IMR-90 (cell line): ENCODE measurements around the gene ARL6IP5. TPM values are rescaled to one million over a fixed set of nuclear protein-coding genes. Genes with fewer than 3 reads are reported as not detected.

Experiments used
- ATAC-seq: fragments of 200-7000 bp; cut with Tn5 transposase; 2 replicates; pipeline ENCODE4 v1.9.1; 2020; ENCODE audit warnings: low read depth, mild to moderate bottlenecking, moderate library complexity
- BruUV-seq: library from RNA; stranded (reverse); fragments of 400-500 nt; replicated peaks from 2 replicates; lab custom pipeline; 2021; lab: Mats Ljungman, UMichigan
- CTCF ChIA-PET: fragments of 300-600 bp; formaldehyde crosslinking; extraction: SDS; loops from one replicate; lab custom pipeline; 2021; ENCODE audit warnings: antibody characterized with exemption; lab: Yijun Ruan, JAX
- POLR2A ChIA-PET: fragments of 300-600 bp; sonication (Branson Sonifier 250); formaldehyde crosslinking; loops from one replicate; lab custom pipeline; 2022; ENCODE audit warnings: antibody characterized with exemption; ENCODE audit not compliant: unreplicated experiment; lab: Charles Lee
- DNase-seq: peaks from one replicate; pipeline ENCODE4 v3.0.0; 2013
- H2AFZ ChIP-seq: replicated peaks from 2 replicates; pipeline ENCODE3; 2013; ENCODE audit warnings: low read length, mild to moderate bottlenecking; ENCODE audit not compliant: poor library complexity
- H2AK5ac ChIP-seq: 2 replicates; pipeline ENCODE4 v1.6.1; 2013; ENCODE audit warnings: low read depth, low read length, inconsistent platforms
- H2AK9ac ChIP-seq: replicated peaks from 2 replicates; pipeline ENCODE3; 2013; ENCODE audit warnings: mild to moderate bottlenecking, low read depth, low read length, moderate library complexity; ENCODE audit not compliant: poor library complexity
- H2BK120ac ChIP-seq: 2 replicates; pipeline ENCODE4 v1.6.1; 2013; ENCODE audit warnings: low read depth, low read length, inconsistent platforms
- H2BK15ac ChIP-seq: 3 replicates; pipeline ENCODE4 v1.6.1; 2013; ENCODE audit warnings: low read depth, low read length, inconsistent platforms
- H2BK20ac ChIP-seq: 2 replicates; pipeline ENCODE4 v1.6.1; 2013; ENCODE audit warnings: low read depth, mild to moderate bottlenecking, inconsistent platforms, low read length, moderate library complexity
- H2BK5ac ChIP-seq: 2 replicates; pipeline ENCODE4 v1.6.1; 2013; ENCODE audit warnings: mild to moderate bottlenecking, low read depth, low read length, inconsistent platforms; ENCODE audit not compliant: poor library complexity, severe bottlenecking
- H3K14ac ChIP-seq: replicated peaks from 2 replicates; pipeline ENCODE4 v1.6.1; 2013; ENCODE audit warnings: low read depth, low read length, inconsistent platforms
- H3K18ac ChIP-seq: 2 replicates; pipeline ENCODE4 v1.6.1; 2013; ENCODE audit warnings: low read depth, low read length, control low read depth
- H3K23ac ChIP-seq: 2 replicates; pipeline ENCODE4 v1.6.1; 2013; ENCODE audit warnings: low read depth, low read length, inconsistent platforms
- H3K27ac ChIP-seq: 2 replicates; pipeline ENCODE4 v1.5.1; 2013; ENCODE audit warnings: mild to moderate bottlenecking, control low read depth, low read length; ENCODE audit not compliant: insufficient read depth
- H3K27me3 ChIP-seq: 2 replicates; pipeline ENCODE4 v1.6.1; 2013; ENCODE audit warnings: low read length; ENCODE audit not compliant: control insufficient read depth, insufficient read depth
- H3K36me3 ChIP-seq: 2 replicates; pipeline ENCODE4 v1.6.1; 2013; ENCODE audit warnings: low read length, mixed read lengths; ENCODE audit not compliant: control insufficient read depth, insufficient read depth
- H3K4ac ChIP-seq: 2 replicates; pipeline ENCODE4 v1.6.1; 2013; ENCODE audit warnings: low read depth, low read length, inconsistent platforms
- H3K4me1 ChIP-seq: 2 replicates; pipeline ENCODE4 v1.6.1; 2013; ENCODE audit warnings: low read length, mixed read lengths; ENCODE audit not compliant: control insufficient read depth, insufficient read depth
- H3K4me2 ChIP-seq: 2 replicates; pipeline ENCODE4 v1.6.1; 2013; ENCODE audit warnings: low read depth, mild to moderate bottlenecking, control low read depth, low read length, moderate library complexity
- H3K4me3 ChIP-seq: 2 replicates; pipeline ENCODE4 v1.5.1; 2013; ENCODE audit warnings: low read depth, mild to moderate bottlenecking, control low read depth, low read length, moderate library complexity; ENCODE audit not compliant: insufficient read depth
- H3K56ac ChIP-seq: 2 replicates; pipeline ENCODE4 v1.6.1; 2013; ENCODE audit warnings: low read length, inconsistent platforms; ENCODE audit not compliant: insufficient read depth; ENCODE audit errors: extremely low read depth
- H3K79me1 ChIP-seq, 2 experiments: 2 replicates each; pipeline ENCODE4 v1.6.1; 2013; ENCODE audit warnings: low read length in 2 of 2, inconsistent platforms in 1 of 2, low read depth in 1 of 2
- H3K9ac ChIP-seq: 2 replicates; pipeline ENCODE4 v1.6.1; 2013; ENCODE audit warnings: low read depth, low read length, control low read depth
- H3K9me1 ChIP-seq: 2 replicates; pipeline ENCODE4 v1.6.1; 2013; ENCODE audit warnings: low read length, inconsistent platforms; ENCODE audit not compliant: insufficient read depth
- H3K9me3 ChIP-seq: 2 replicates; pipeline ENCODE4 v1.6.1; 2013; ENCODE audit warnings: low read length; ENCODE audit not compliant: control insufficient read depth, insufficient read depth
- H4K20me1 ChIP-seq: 2 replicates; pipeline ENCODE4 v1.6.1; 2013; ENCODE audit warnings: low read length, inconsistent platforms; ENCODE audit not compliant: insufficient read depth
- H4K5ac ChIP-seq: 2 replicates; pipeline ENCODE4 v1.6.1; 2013; ENCODE audit warnings: mild to moderate bottlenecking, low read depth, low read length, control low read depth
- H4K8ac ChIP-seq, 2 experiments: 2 replicates each; pipeline ENCODE4 v1.6.1; 2013; ENCODE audit warnings: low read depth in 2 of 2, low read length in 2 of 2, control low read depth in 1 of 2, inconsistent platforms in 1 of 2
- H4K91ac ChIP-seq: 2 replicates; pipeline ENCODE4 v1.6.1; 2013; ENCODE audit warnings: low read depth, low read length, inconsistent platforms; ENCODE audit not compliant: insufficient read depth
- BHLHE40 ChIP-seq: fragments of 150-350 bp; IDR thresholded peaks from 2 replicates; pipeline ENCODE4 v1.6.1; 2016; ENCODE audit warnings: mild to moderate bottlenecking, low read depth, low read length
- CEBPB ChIP-seq: IDR thresholded peaks from 2 replicates; pipeline ENCODE4 v1.6.1; 2012; ENCODE audit warnings: low read depth, low read length, improper control_type of control experiment
- CHD1 ChIP-seq: IDR thresholded peaks from 2 replicates; pipeline ENCODE4 v1.6.1; 2012; ENCODE audit warnings: low read depth, low read length, improper control_type of control experiment
- FOS ChIP-seq: fragments of 150-350 bp; IDR thresholded peaks from 2 replicates; pipeline ENCODE4 v1.6.1; 2016; ENCODE audit warnings: low read depth, low read length
- MAFK ChIP-seq: IDR thresholded peaks from 2 replicates; pipeline ENCODE4 v1.6.1; 2012; ENCODE audit warnings: low read depth, low read length, improper control_type of control experiment
- MAZ ChIP-seq: IDR thresholded peaks from 2 replicates; pipeline ENCODE4 v1.6.1; 2012; ENCODE audit warnings: low read depth, mild to moderate bottlenecking, low read length, improper control_type of control experiment, moderate library complexity, borderline replicate concordance
- MXI1 ChIP-seq: IDR thresholded peaks from 2 replicates; pipeline ENCODE4 v1.6.1; 2012; ENCODE audit warnings: low read depth, mild to moderate bottlenecking, low read length, moderate library complexity, borderline replicate concordance
- NFE2L2 ChIP-seq: fragments of 150-350 bp; IDR thresholded peaks from 2 replicates; pipeline ENCODE4 v1.6.1; 2016; ENCODE audit warnings: low read depth, mild to moderate bottlenecking, low read length
- POLR2A ChIP-seq: IDR thresholded peaks from 2 replicates; pipeline ENCODE4 v1.6.1; 2012; ENCODE audit warnings: mild to moderate bottlenecking, low read depth, low read length
- RAD21 ChIP-seq: IDR thresholded peaks from 2 replicates; pipeline ENCODE4 v1.6.1; 2012; ENCODE audit warnings: low read length, improper control_type of control experiment
- RCOR1 ChIP-seq: IDR thresholded peaks from 2 replicates; pipeline ENCODE4 v1.6.1; 2012; ENCODE audit warnings: mild to moderate bottlenecking, low read length, improper control_type of control experiment; ENCODE audit not compliant: insufficient replicate concordance
- RFX5 ChIP-seq: IDR thresholded peaks from 2 replicates; pipeline ENCODE4 v1.8.0; 2012; ENCODE audit warnings: low read depth, mild to moderate bottlenecking, low read length, moderate library complexity
- SMC3 ChIP-seq: fragments of 150-350 bp; IDR thresholded peaks from 2 replicates; pipeline ENCODE4 v1.6.1; 2016; ENCODE audit warnings: low read depth, mild to moderate bottlenecking, antibody characterized with exemption, low read length, moderate library complexity
- WGBS, 2 experiments: methylation state at CpG; one replicate each; pipeline versions ENCODE4 v1.1.5 to v1.1.7; 2013; ENCODE audit warnings: missing lambda C conversion rate in 2 of 2; ENCODE audit not compliant: insufficient read length in 1 of 2; ENCODE audit errors: extremely low coverage in 2 of 2; 5-methylcytosine and 5-hydroxymethylcytosine counted together
- dilution Hi-C: fragments of 300-500 bp; cut with HindIII; formaldehyde crosslinking; loops from one replicate; pipeline ENCODE4 v1.14.3; 2018; ENCODE audit warnings: low sequenced_read_pairs; ENCODE audit not compliant: unreplicated experiment
- in situ Hi-C: fragments of 300-500 bp; cut with MboI; formaldehyde crosslinking; loops from 3 replicates; pipeline ENCODE4 v1.14.3; 2019; ENCODE audit warnings: low sequenced_read_pairs, inconsistent platforms, mixed read lengths
- intact Hi-C: fragments of 100-400 bp; cut with micrococcal nuclease; formaldehyde crosslinking; loops from 2 replicates; pipeline ENCODE4 v1.10.0; 2022
- polyA plus RNA-seq, 3 experiments: library from polyadenylated mRNA; depleted of rRNA; stranded (reverse); fragments of >200 nt; gene quantifications; 2 replicates each; pipeline ENCODE4 v1.2.3, GENCODE V29; 2012; ENCODE audit warnings: low replicate concordance in 1 of 3
- total RNA-seq: library from RNA; depleted of rRNA; stranded (reverse); fragments of >200 nt; gene quantifications from 2 replicates; pipeline ENCODE4 v1.2.3, GENCODE V29; 2012
- TF ChIP-seq, protein P1 (sequence below): conservative IDR thresholded peaks from 2 replicates; pipeline ENCODE4 v1.5.1; 2012; ENCODE audit warnings: mild to moderate bottlenecking, low read depth, low read length, improper control_type of control experiment
- TF ChIP-seq, protein P2 (sequence below): fragments of 150-350 bp; IDR thresholded peaks from 2 replicates; pipeline ENCODE4 v1.6.1; 2016; ENCODE audit warnings: low read depth, mild to moderate bottlenecking, low read length, moderate library complexity, borderline replicate concordance
- TF ChIP-seq, protein P3 (sequence below): fragments of 150-350 bp; IDR thresholded peaks from 2 replicates; pipeline ENCODE4 v1.6.1; 2017; ENCODE audit warnings: mild to moderate bottlenecking, antibody characterized with exemption, low read length, low read depth

Gene ARL6IP5
- total and polyA plus RNA-seq, 2 of the 4 experiments (the other 2 are of a cell fraction): 76.4 to 98.8 TPM

DNA sequence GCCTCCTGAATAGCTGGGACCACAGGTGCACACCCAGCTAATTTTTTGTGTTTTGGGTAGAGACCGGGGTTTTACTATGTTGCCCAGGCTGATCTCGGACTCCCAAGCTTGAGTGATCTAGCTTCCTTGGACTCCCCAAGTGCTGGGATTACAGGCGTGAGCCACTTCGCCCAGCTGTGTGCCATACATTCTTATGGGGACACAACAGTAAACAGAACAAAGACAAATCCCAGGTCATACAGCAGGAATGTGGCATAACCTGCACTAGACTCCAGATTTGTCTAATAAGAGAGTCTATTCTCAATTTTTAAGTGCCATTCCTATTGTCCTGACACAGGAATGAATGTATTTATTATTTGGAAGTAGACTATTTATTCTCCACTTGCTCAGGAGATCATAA, 17.6 kb downstream of the ARL6IP5 start:
- in situ Hi-C loops (no loop called here), intact Hi-C loops (no loop called here), dilution Hi-C loops (no loop called here)
- no peak overlapping the region for H3K9ac ChIP-seq
- no peaks in the 10 kb centered on the region for H3K4me1 ChIP-seq
- no peak overlapping the region for H2BK15ac ChIP-seq
- TF ChIP-seq RCOR1: no peak
- no peak for TF ChIP-seq FOS
- TF ChIP-seq, protein P1, sequence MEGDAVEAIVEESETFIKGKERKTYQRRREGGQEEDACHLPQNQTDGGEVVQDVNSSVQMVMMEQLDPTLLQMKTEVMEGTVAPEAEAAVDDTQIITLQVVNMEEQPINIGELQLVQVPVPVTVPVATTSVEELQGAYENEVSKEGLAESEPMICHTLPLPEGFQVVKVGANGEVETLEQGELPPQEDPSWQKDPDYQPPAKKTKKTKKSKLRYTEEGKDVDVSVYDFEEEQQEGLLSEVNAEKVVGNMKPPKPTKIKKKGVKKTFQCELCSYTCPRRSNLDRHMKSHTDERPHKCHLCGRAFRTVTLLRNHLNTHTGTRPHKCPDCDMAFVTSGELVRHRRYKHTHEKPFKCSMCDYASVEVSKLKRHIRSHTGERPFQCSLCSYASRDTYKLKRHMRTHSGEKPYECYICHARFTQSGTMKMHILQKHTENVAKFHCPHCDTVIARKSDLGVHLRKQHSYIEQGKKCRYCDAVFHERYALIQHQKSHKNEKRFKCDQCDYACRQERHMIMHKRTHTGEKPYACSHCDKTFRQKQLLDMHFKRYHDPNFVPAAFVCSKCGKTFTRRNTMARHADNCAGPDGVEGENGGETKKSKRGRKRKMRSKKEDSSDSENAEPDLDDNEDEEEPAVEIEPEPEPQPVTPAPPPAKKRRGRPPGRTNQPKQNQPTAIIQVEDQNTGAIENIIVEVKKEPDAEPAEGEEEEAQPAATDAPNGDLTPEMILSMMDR: no peak
- no peak for TF ChIP-seq MAZ
- no peak for TF ChIP-seq RFX5
- TF ChIP-seq RAD21: no peak
- TF ChIP-seq, protein P2, sequence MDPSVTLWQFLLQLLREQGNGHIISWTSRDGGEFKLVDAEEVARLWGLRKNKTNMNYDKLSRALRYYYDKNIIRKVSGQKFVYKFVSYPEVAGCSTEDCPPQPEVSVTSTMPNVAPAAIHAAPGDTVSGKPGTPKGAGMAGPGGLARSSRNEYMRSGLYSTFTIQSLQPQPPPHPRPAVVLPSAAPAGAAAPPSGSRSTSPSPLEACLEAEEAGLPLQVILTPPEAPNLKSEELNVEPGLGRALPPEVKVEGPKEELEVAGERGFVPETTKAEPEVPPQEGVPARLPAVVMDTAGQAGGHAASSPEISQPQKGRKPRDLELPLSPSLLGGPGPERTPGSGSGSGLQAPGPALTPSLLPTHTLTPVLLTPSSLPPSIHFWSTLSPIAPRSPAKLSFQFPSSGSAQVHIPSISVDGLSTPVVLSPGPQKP: no peak
- no peak for TF ChIP-seq SMC3
- no peak for TF ChIP-seq MXI1
- TF ChIP-seq BHLHE40: no peak
- TF ChIP-seq CEBPB: no peak
- TF ChIP-seq POLR2A: no peak
- TF ChIP-seq CHD1: no peak
- no peak for TF ChIP-seq MAFK
- no peak for TF ChIP-seq NFE2L2
- TF ChIP-seq, protein P3, sequence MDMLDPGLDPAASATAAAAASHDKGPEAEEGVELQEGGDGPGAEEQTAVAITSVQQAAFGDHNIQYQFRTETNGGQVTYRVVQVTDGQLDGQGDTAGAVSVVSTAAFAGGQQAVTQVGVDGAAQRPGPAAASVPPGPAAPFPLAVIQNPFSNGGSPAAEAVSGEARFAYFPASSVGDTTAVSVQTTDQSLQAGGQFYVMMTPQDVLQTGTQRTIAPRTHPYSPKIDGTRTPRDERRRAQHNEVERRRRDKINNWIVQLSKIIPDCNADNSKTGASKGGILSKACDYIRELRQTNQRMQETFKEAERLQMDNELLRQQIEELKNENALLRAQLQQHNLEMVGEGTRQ: no peak
- no peak for DNase-seq
- H4K91ac ChIP-seq: no peak overlapping the region
- no peak overlapping the region for H2AFZ ChIP-seq
- ChIA-PET POLR2A (no interaction called here), CTCF (no interaction called here)
- no peak overlapping the region for H2AK5ac ChIP-seq
- no peak overlapping the region for H2BK120ac ChIP-seq
- no peak overlapping the region for H3K4me3 ChIP-seq
- H4K5ac ChIP-seq: no peak overlapping the region
- H2AK9ac ChIP-seq: no peak overlapping the region
- H3K9me1 ChIP-seq: peaks cover 2% of the 10 kb centered on the region; the same call in 1 of the 2 replicates
- H2BK5ac ChIP-seq: no peak overlapping the region
- ATAC-seq: no peak
- H3K4ac ChIP-seq: no peak overlapping the region
- H3K36me3 ChIP-seq: peaks cover 22% of the 10 kb centered on the region
- H3K18ac ChIP-seq: no peak overlapping the region
- H3K14ac ChIP-seq: no peak overlapping the region
- peaks cover 3% of the 10 kb centered on the region; the same call in 1 of the 2 replicates for H4K20me1 ChIP-seq
- H4K8ac ChIP-seq: no peak overlapping the region
- no peaks in the 10 kb centered on the region for H3K9me3 ChIP-seq
- peaks cover 2 to 27% of the 10 kb centered on the region in 2 experiments for H3K79me1 ChIP-seq
- WGBS, 2 experiments: no CpG with 5 or more reads among the region's 4 CpGs
- H2BK20ac ChIP-seq: no peak overlapping the region
- no peaks in the 10 kb centered on the region for H3K27me3 ChIP-seq
- H3K23ac ChIP-seq: no peak overlapping the region
- H3K56ac ChIP-seq: no peak overlapping the region
- no peak overlapping the region for H3K4me2 ChIP-seq
- no TSS peak for BruUV-seq
- H3K27ac ChIP-seq: no peak overlapping the region
